Effector memory CD4-positive, alpha-beta T cell (primary cell): ENCODE results near the gene AGAP1.
"Not testable (repeated sequence)": the region's sequence is repeated elsewhere in the genome, so short reads cannot be mapped to it uniquely, and the experiment has no call there.

ENCODE experiments used
- DNase-seq, 3 donors: peaks; one replicate each; pipeline ENCODE4 v3.0.0-alpha.2; 2020
- H3K27ac ChIP-seq: 2 replicates; pipeline ENCODE4 v1.7.0; 2013; ENCODE audit warnings: mild to moderate bottlenecking, low read length, moderate library complexity; ENCODE audit not compliant: insufficient read depth, poor library complexity, severe bottlenecking
- H3K27me3 ChIP-seq: replicated peaks from 2 replicates; pipeline ENCODE4 v1.7.0; 2013; ENCODE audit warnings: mild to moderate bottlenecking, low read length; ENCODE audit not compliant: insufficient read depth, control insufficient read depth, poor library complexity, severe bottlenecking
- H3K36me3 ChIP-seq: 2 replicates; pipeline ENCODE4 v1.7.0; 2013; ENCODE audit warnings: mild to moderate bottlenecking, low read length, moderate library complexity; ENCODE audit not compliant: control insufficient read depth, insufficient read depth
- H3K4me1 ChIP-seq: 2 replicates; pipeline ENCODE4 v1.7.0; 2013; ENCODE audit warnings: low read length, mild to moderate bottlenecking; ENCODE audit not compliant: control insufficient read depth, insufficient read depth, poor library complexity, severe bottlenecking
- H3K4me3 ChIP-seq: 2 replicates; pipeline ENCODE4 v1.7.0; 2013; ENCODE audit warnings: low read length, low read depth, mild to moderate bottlenecking; ENCODE audit not compliant: insufficient read depth, poor library complexity, severe bottlenecking
- H3K9me3 ChIP-seq: 2 replicates; pipeline ENCODE4 v1.7.0; 2013; ENCODE audit warnings: mild to moderate bottlenecking, low read length, moderate library complexity; ENCODE audit not compliant: control insufficient read depth

Gene AGAP1

DNA sequence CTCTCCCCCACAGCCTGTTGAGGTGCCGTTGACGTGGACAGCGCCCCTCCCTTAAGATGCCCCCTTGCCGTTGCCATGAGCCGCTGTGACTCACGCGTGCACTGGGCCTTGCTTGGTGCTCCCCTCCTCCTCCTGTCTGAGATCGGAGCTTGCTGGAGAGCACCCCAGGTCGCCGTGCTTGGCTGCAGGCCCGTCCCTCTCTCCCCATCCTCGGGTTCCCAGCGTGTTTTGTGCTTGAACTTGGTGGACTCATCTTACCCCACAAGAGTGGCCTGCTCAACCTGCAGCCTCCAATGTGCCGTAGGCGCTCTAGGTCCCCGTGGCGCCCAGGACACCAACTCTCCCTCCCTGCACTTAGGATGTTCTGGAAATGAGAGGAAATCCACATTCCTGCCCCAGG lies 634.5 kb downstream of the AGAP1 start:
- no peak for DNase-seq
- Histone ChIP-seq H3K4me3 (no peak overlapping the region), H3K27me3 (no peaks in the 10 kb centered on the region), H3K4me1 (no peaks in the 10 kb centered on the region), H3K36me3 (no peaks in the 10 kb centered on the region), H3K27ac (no peak overlapping the region), H3K9me3 (no peaks in the 10 kb centered on the region)

DNA sequence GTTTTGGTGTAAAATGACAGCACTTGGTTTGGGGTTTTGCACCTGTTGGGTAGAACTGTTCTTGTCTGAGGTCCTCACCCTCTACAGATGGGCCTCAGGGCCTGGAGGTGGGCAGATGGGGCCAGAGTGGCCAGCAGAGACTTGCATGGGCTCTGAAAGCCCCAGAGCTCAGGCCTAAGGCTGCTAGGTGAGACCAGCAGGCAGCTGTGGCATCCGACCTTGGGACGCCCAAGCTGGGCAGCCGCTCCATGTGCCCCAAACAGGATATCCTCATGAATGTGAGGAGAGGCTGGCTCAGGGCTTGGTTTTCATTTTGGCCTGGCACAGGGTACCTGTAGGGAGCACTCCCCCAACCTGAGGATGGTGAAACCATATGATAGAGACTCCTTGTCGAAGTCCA lies 636.1 kb downstream of the AGAP1 start:
- no peaks in the 10 kb centered on the region for H3K36me3 ChIP-seq
- H3K4me1 ChIP-seq, result no peaks in the 10 kb centered on the region
- no peak overlapping the region for H3K27ac ChIP-seq

GRCh38 chr2:236130349-236130998 lies 636.6 kb downstream of the AGAP1 start:
- Histone ChIP-seq H3K27ac (no peak overlapping the region), H3K36me3 (no peaks in the 10 kb centered on the region), H3K4me3 (no peak overlapping the region), H3K4me1 (no peaks in the 10 kb centered on the region), H3K27me3 (no peaks in the 10 kb centered on the region), H3K9me3 (no peaks in the 10 kb centered on the region)
- no peak for DNase-seq

More for the DNA sequence above, 636.1 kb downstream of the AGAP1 start:
- Histone ChIP-seq H3K9me3 (no peaks in the 10 kb centered on the region), H3K27me3 (no peaks in the 10 kb centered on the region), H3K4me3 (no peak overlapping the region)
- no peak for DNase-seq

DNA sequence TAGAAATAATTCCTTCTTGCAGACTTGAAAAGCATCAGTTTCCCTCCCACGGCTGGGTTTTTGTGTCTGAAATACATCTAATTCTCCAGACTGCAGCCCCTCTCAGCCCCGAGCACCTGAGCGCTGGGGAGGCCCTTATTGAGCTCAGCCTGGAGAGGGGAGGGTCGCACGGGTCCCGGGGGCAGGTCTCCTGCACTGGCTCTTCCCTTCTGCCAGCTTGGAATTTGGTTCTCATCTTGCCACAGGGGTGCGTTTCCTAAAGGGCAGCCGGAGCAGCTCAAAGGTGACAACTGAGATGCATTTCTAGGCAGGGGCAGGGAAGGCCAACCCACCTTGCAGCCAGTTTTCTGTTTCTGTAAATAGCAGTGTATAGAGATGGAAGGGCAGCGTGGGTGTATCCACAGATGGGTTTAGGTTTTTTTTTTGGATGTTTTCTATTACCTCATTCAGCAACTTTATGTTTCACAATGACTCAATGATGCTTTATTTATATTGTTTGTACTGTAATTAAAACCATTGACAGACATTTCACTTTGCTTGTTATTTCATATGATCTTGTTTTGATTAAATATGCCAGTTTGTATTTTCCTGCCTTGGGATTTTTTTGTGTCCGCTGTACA lies 637.3 kb downstream of the AGAP1 start:
- Histone ChIP-seq H3K4me3 (no peak overlapping the region), H3K36me3 (no peaks in the 10 kb centered on the region), H3K4me1 (no peaks in the 10 kb centered on the region), H3K27me3 (no peaks in the 10 kb centered on the region), H3K27ac (no peak overlapping the region), H3K9me3 (no peaks in the 10 kb centered on the region)
- no peak for DNase-seq

GRCh38 chr2:236133410-236134012 lies 639.7 kb downstream of the AGAP1 start:
- H3K36me3 ChIP-seq, result no peaks in the 10 kb centered on the region

DNA sequence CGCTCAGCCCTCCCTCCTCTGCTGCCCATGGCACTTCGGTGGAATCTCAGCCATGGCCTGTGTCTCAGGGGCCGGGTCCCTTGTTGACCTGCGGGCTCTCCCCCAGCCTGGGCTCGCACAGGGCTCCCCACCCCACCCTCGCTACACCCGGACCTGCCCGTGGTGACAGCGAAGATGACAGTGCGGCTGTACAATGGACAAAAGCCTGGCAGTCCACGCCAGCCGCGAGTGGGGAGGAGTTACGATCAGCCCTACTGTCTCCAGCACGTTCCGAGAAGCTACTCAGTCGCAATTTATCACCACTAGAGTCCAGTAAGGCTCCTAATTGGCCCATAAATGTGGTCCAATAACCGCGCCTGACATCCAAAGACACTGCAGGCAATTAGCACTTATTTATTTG lies 642.7 kb downstream of the AGAP1 start:
- Histone ChIP-seq H3K27ac (no peak overlapping the region), H3K36me3 (no peaks in the 10 kb centered on the region), H3K4me1 (no peaks in the 10 kb centered on the region), H3K9me3 (no peaks in the 10 kb centered on the region), H3K27me3 (no peaks in the 10 kb centered on the region), H3K4me3 (no peak overlapping the region)
- no peak for DNase-seq

More at GRCh38 chr2:236133410-236134012, 639.7 kb downstream of the AGAP1 start:
- H3K27me3 ChIP-seq, result no peaks in the 10 kb centered on the region
- H3K4me3 ChIP-seq, result no peak overlapping the region
- no peaks in the 10 kb centered on the region for H3K9me3 ChIP-seq
- H3K4me1 ChIP-seq, result no peaks in the 10 kb centered on the region
- DNase-seq, result no peak
- H3K27ac ChIP-seq, result no peak overlapping the region

DNA sequence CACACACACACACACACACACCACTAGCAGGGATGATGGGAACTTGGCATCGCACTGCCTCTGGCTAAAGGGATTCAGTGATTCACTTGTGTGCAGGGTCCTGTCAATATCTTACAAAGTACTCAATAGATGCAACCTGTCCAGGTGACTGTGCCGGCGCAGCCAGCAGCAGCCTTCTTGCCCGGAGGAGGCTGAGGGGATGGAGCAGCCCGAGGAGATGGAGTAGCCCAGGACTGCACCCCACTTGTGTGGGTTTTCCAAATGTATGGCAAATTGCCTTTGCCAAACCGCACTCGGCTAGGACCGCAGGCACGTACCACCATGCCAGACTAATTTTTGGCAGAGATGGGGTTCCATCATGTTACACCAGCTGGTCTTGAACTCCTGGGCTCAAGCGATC lies 643.2 kb downstream of the AGAP1 start:
- Histone ChIP-seq H3K4me3 (no peak overlapping the region), H3K36me3 (no peaks in the 10 kb centered on the region), H3K4me1 (no peaks in the 10 kb centered on the region), H3K9me3 (no peaks in the 10 kb centered on the region), H3K27ac (no peak overlapping the region), H3K27me3 (no peaks in the 10 kb centered on the region)
- DNase-seq, result no peak

GRCh38 chr2:236141616-236142015 lies 647.8 kb downstream of the AGAP1 start:
- H3K9me3 ChIP-seq, H3K4me1 ChIP-seq, H3K27me3 ChIP-seq, H3K4me3 ChIP-seq, DNase-seq, H3K36me3 ChIP-seq, H3K27ac ChIP-seq: not testable (repeated sequence)

DNA sequence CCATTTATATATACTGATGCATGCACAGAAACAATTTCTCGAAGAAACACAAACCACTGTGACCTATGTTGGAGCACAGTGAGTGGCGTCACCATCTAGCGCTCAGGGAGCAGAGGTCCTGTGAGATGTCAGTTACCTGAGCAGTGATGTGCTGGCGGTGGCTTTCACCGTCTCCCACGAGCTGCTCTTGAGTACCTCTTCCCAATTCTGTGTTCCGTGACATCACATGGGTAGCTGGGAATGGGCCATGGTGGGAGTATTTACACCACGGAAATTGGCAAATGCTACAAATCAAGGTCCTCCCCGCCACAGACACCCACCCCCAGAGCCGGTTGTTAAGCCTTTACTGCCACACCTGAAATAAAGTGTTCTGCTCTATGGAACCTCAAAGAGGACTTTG lies 650.0 kb downstream of the AGAP1 start:
- no peak for DNase-seq
- H3K27me3 ChIP-seq, result no peaks in the 10 kb centered on the region
- H3K4me3 ChIP-seq, result no peak overlapping the region

DNA sequence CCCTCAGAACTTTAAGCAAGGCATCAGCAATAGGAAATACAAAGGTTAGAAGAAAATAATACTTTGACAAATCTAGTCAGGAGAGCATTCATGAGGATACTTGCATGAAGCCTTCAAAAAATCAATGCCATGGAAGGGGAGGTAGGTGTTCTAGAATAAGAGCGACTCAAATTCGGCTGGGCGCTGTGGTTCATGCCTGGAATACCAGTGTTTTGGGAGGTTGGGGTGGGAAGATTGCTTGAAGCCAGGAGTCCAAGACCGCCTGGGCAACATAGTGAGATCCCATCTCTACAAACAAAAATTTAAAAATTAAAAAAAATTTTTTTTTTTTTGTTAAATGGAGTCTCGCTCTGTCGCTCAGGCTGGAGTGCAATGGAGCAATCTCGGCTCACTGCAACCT lies 652.6 kb downstream of the AGAP1 start:
- no peak for DNase-seq
- Histone ChIP-seq H3K4me1 (no peaks in the 10 kb centered on the region), H3K36me3 (no peaks in the 10 kb centered on the region), H3K9me3 (no peaks in the 10 kb centered on the region), H3K4me3 (no peak overlapping the region), H3K27ac (no peak overlapping the region), H3K27me3 (no peaks in the 10 kb centered on the region)

More for the DNA sequence above, 650.0 kb downstream of the AGAP1 start:
- H3K9me3 ChIP-seq, result no peaks in the 10 kb centered on the region
- H3K27ac ChIP-seq, result no peak overlapping the region
- H3K36me3 ChIP-seq, result no peaks in the 10 kb centered on the region
- H3K4me1 ChIP-seq, result no peaks in the 10 kb centered on the region
